NOMO-1 treated with dmso at 0.1 percent for 144 hours (cell line): ENCODE data around the gene OPRM1.
A peak's percentile ranks its signal among the peaks of the same experiment; 100 is the strongest.
"Not testable (repeated sequence)": the region's sequence is repeated elsewhere in the genome, so short reads cannot be mapped to it uniquely, and the experiment has no call there.

ENCODE experiments used
- DNase-seq: peaks from one replicate; lab custom pipeline; 2025; ENCODE audit not compliant: unreplicated experiment; lab: John Stamatoyannopoulos, UW

OPRM1 gene

GRCh38 chr6:154039231-154039842 is at the start of gene OPRM1:
Gene OPRM1, plus strand, starts transcription at chr6:154039240. Its CDS starts 305 bp downstream, at chr6:154039545.
- no peak for DNase-seq

- no peak for DNase-seq
Observed at GRCh38 chr6:153989989-153990388, 49.1 kb upstream of the OPRM1 start.

DNA sequence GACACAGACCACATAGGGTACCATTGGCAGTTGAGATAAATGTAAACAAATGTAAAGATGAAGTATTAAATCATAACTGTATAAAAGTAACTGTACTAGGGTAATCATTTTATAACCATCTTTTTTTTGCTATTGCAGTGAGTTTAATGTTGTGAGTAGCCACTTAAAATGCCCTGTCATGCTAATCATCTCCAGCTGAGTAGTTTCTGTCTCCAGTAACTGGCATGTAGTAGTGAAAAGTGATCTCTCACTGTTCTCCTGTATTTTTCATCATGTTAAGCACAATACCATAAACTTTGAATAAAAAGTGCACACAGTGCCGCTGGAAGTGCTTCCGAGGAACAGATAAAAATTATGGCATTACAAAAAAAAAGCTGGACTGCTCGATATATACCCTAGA is 45.0 kb upstream of the OPRM1 start:
- no peak for DNase-seq

GRCh38 chr6:153994811-153995210 is 44.2 kb upstream of the OPRM1 start:
- no peak for DNase-seq

DNA sequence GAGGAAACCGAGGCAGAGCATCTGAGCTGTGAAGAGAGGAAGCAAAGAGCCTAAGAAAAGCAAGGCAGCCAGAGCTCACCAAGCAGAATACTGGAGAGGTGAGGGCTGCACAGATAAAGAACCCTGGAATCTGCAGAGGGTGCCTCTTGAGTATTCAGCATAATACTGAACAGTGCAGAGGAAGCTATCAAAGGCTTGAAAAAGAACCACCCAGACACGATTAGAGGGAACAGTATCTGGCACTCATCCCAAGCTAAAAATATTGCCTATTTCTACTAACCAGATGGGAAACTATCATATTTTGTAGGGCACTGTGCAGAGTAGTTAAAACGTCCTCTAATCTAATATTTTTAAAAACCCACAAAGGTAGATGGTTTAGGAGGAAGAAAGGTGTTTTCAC is 41.8 kb upstream of the OPRM1 start:
- DNase-seq: no peak

DNA sequence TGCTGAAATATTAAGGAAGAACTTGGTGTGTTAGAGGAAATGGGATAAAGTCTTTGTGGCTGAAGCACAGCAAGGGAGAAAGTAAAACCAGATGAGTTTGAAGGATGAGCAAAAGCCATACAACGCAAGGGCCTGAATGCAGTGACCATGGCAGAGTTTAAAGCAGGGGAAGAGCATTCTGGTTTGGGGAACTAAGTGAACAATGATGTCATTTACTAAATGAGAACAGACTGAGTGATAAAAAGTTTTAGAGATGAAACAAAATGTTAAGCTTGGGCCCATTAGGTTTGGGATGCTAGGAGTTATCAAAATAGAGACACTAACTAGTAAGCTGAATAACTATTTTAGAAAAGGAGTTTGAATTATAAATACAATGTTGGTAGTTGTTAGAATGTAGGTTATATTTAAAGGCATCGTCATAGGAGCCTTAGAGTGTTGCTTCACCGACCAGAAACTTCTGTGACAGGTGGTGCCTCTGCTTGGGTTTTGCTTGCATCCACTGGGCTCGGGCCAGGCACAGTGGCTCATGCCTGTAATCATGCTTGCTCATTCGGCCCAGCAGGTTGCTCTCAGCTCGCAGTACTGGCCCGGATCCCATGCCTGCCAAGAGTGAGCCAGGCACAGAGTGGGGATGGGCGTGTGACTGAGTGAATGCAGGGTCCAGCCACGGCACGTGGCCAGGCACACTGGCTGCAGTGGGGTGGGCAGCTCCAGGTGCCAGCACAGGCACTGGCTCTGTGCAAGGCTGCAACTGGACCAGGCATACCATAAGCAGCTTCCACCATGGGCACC is 37.4 kb upstream of the OPRM1 start:
- DNase-seq: no peak

GRCh38 chr6:154002894-154003293 is 36.1 kb upstream of the OPRM1 start:
- no peak for DNase-seq

GRCh38 chr6:154010371-154010770 is 28.7 kb upstream of the OPRM1 start:
- no peak for DNase-seq

DNA sequence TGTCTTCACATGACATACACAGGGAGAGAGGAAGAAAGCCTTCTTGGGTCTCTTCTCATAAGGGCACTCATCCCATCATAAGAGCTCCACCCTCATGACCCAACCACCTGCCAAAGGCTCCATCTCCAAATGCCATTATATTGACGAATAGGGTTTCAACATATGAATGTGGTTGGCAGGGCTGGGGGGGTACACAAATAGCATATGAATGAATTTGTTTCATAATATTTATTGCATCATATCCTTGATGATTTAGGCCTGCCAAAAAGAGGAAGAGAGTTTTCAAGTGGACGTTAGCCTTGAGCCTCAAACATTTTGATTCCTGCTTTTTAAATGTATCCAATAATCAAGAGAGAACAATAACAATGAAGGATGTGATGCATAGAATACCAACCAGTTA is 26.2 kb upstream of the OPRM1 start:
- DNase-seq: peak; percentile 70

DNA sequence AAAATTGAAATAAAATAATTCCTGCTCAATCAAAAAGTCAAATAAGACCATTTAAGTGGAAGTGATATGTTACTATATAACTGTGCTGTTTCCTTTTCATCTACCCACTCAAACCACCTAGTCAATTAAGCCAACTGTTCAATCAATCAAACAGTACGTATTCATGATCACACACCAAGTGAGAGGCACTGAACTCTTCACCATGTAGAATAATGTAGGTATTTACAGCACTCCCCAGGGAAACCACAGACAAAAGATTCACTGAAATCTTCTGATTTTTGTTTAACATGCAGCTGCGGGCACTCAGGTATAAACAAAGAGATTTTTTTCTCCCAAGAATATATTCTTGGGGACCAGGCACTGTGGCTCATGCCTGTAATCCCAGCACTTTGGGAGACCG is 21.3 kb upstream of the OPRM1 start:
- DNase-seq: no peak

- no peak for DNase-seq
Observed at GRCh38 chr6:154030646-154031045, 8.4 kb upstream of the OPRM1 start.

GRCh38 chr6:154041001-154041400 is 2.0 kb downstream of the OPRM1 start:
- no peak for DNase-seq

GRCh38 chr6:154053141-154053540 is 14.1 kb downstream of the OPRM1 start:
- DNase-seq: no peak

DNA sequence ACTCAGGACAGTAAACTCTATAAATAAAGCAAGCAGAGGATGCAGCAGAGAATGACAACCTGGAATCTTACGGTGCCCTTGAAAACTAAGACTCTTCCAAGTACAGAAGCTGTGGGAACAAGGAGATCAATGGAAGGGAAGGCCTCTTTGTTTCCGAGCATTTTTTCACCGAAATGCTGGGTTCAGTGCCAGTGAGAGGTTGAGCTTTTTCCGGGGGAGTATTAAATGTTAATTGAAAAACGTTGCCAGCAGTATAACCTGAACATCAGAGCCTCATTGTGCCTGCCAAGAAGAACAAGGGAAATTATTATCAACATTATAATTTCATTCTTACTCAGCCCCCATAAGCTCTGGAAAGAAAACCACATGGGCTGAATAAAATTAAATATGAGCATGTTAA is 17.5 kb downstream of the OPRM1 start:
- DNase-seq: no peak

DNA sequence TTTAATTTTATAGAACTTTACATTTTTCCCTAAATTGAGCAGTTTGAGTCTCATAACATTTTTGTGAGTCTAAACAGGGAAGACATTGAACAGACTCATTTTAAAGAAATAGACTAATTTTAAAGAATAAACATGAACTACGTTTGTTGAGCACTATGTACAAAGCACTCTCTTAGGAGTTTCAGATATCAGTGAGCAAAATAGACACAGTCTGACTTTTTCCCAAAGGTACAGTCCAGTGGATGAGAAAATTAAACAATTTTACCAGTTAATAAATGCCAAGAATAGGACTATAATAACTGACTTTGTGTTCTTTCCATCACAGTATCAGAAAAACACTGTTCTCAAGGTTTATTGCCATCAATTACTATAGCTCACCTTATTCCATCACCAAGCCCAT is 18.1 kb downstream of the OPRM1 start:
- DNase-seq: no peak

GRCh38 chr6:154058963-154059680 is 20.1 kb downstream of the OPRM1 start:
- DNase-seq: no peak

- DNase-seq: no peak
Observed at GRCh38 chr6:154060076-154060475, 21.0 kb downstream of the OPRM1 start.

DNA sequence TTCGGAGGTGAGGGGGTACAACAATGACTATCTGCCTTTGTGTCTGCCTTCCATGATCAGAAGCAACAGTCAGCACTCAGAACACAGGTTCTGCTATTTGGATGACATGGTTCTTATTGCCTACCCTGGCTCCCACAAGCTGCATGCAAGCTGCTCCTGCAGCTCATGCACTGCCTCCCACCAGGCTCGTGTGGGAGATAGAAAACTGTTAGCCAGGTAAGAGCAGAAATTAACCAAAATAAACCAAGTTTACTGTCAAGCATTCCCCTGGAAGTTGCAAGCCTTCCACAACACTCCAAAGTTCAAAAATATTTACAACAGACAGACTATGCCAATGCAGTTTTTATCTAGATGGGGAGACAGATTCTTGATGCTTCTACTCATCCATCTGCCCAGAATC is 31.0 kb downstream of the OPRM1 start:
- no peak for DNase-seq

- no peak for DNase-seq
Observed at GRCh38 chr6:154070657-154071056, 31.6 kb downstream of the OPRM1 start.

DNA sequence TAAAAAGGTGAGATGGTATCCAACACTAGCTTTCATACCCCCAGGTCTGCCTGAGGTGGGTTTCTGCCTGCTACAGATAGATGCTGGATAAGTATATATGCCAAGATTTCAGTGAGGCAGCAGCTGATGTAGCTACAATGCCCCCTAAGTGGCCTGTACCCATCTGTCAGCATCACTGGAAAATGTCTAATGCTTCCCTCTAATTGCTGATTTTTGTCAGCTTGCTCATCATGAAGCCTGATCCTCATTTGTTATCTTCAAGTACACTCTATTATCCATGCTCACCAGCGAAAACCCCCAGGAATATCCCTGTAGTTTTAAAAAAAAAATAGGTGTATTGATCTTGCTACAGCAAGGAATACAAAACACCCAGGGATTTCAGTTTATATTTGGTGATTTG is 32.2 kb downstream of the OPRM1 start:
- no peak for DNase-seq

DNA sequence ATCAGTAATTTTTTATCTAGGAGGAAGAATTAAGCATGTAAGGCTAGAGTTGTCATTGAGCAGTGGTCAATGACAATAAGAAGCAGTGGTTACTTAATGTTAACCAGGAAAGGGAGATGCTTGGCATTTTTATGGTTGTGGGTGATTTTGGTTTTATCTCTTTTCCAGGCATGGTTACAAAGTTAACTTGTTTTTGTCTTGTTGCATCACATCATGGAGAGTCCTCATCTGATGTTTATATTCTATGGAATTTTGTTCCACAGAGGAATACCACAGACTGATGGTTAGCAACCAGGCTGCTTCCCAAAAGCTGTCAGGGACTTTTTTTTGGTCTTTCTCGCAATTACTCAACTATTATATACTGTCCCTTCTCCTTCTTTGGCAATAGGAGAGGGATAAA is 32.7 kb downstream of the OPRM1 start:
- no peak for DNase-seq

GRCh38 chr6:154078596-154078995 is 39.6 kb downstream of the OPRM1 start:
- not testable (repeated sequence) for DNase-seq
